HEK293 (cell line): ENCODE results near the gene C11orf71.
A peak's percentile ranks its signal among the peaks of the same experiment; 100 is the strongest.

Source experiments
- CTCF ChIA-PET: fragments of 350-600 bp; formaldehyde crosslinking; extraction: SDS; loops from one replicate; lab custom pipeline; 2021; ENCODE audit warnings: antibody characterized with exemption; lab: Yijun Ruan, JAX
- POLR2A ChIA-PET: fragments of 300-600 bp; formaldehyde crosslinking; extraction: SDS; loops from one replicate; lab custom pipeline; 2020; ENCODE audit warnings: antibody characterized with exemption, inconsistent platforms; lab: Yijun Ruan, JAX
- H3K27ac ChIP-seq: fragments of 200-500 bp; sonication (Bioruptor generic); 2 replicates; pipeline ENCODE4 v1.5.1; 2014; ENCODE audit warnings: low read depth, low read length, control low read depth, inconsistent platforms; ENCODE audit errors: extremely low read depth
- H3K36me3 ChIP-seq, 2 experiments: fragments of 200-500 bp in 1 of 2; sonication (Bioruptor generic) in 1 of 2; 1 replicate in 1 of 2; 2 replicates in 1 of 2; pipeline ENCODE4 v1.5.1; 2014 to 2017; ENCODE audit warnings: inconsistent platforms in 2 of 2, low read length in 2 of 2; ENCODE audit not compliant: control insufficient read depth in 2 of 2, insufficient read depth in 1 of 2
- H3K4me1 ChIP-seq: fragments of 200-500 bp; sonication (Bioruptor generic); 2 replicates; pipeline ENCODE4 v1.5.1; 2014; ENCODE audit warnings: mild to moderate bottlenecking, low read length, inconsistent platforms; ENCODE audit not compliant: control insufficient read depth, insufficient read depth
- H3K4me3 ChIP-seq: 2 replicates; pipeline ENCODE4 v1.5.1; 2011; ENCODE audit warnings: low read depth, mild to moderate bottlenecking, control low read depth, low read length, moderate library complexity
- H3K9me3 ChIP-seq: fragments of 200-500 bp; sonication (Bioruptor generic); 2 replicates; pipeline ENCODE4 v1.5.1; 2014; ENCODE audit warnings: low read depth, low read length, inconsistent platforms; ENCODE audit not compliant: control insufficient read depth, insufficient read depth
- ATF2 ChIP-seq: fragments of 450-650 bp; formaldehyde crosslinking; IDR thresholded peaks from 2 replicates; pipeline ENCODE4 v1.5.1; 2016; ENCODE audit warnings: missing biosample characterization, missing genetic modification characterization, low read depth
- CTCF ChIP-seq: fragments of 450-650 bp; formaldehyde crosslinking; IDR thresholded peaks from 2 replicates; pipeline ENCODE4 v1.5.1; 2016; ENCODE audit warnings: missing biosample characterization, missing genetic modification characterization
- IKZF3 ChIP-seq: fragments of 450-650 bp; IDR thresholded peaks from 2 replicates; pipeline ENCODE4 v1.5.0; 2018; ENCODE audit warnings: missing biosample characterization, mild to moderate bottlenecking, missing genetic modification characterization, moderate library complexity
- SP3 ChIP-seq: fragments of 450-650 bp; formaldehyde crosslinking; IDR thresholded peaks from 2 replicates; pipeline ENCODE4 v1.5.1; 2016; ENCODE audit warnings: missing biosample characterization, missing genetic modification characterization
- ZBTB10 ChIP-seq: fragments of 450-650 bp; formaldehyde crosslinking; IDR thresholded peaks from 2 replicates; pipeline ENCODE4 v1.5.1; 2016; ENCODE audit warnings: missing biosample characterization, missing genetic modification characterization
- ZBTB17 ChIP-seq: fragments of 450-650 bp; formaldehyde crosslinking; IDR thresholded peaks from 2 replicates; pipeline ENCODE4 v1.5.1; 2016; ENCODE audit warnings: missing biosample characterization, missing genetic modification characterization
- ZBTB48 ChIP-seq: fragments of 450-650 bp; formaldehyde crosslinking; IDR thresholded peaks from 2 replicates; pipeline ENCODE4 v1.5.1; 2016; ENCODE audit warnings: missing biosample characterization, missing genetic modification characterization
- ZNF121 ChIP-seq: fragments of 450-650 bp; formaldehyde crosslinking; IDR thresholded peaks from 2 replicates; pipeline ENCODE4 v1.5.1; 2016; ENCODE audit warnings: missing biosample characterization, missing genetic modification characterization
- ZNF449 ChIP-seq: fragments of 450-650 bp; formaldehyde crosslinking; IDR thresholded peaks from 2 replicates; pipeline ENCODE4 v1.5.1; 2017; ENCODE audit warnings: missing biosample characterization, mild to moderate bottlenecking, missing genetic modification characterization, moderate library complexity
- ZNF513 ChIP-seq: fragments of 450-650 bp; IDR thresholded peaks from 2 replicates; pipeline ENCODE4 v1.5.1; 2018; ENCODE audit warnings: missing biosample characterization, missing genetic modification characterization
- ZNF560 ChIP-seq: fragments of 450-650 bp; formaldehyde crosslinking; IDR thresholded peaks from 2 replicates; pipeline ENCODE4 v1.5.1; 2017; ENCODE audit warnings: missing biosample characterization, missing genetic modification characterization, borderline replicate concordance
- ZNF660 ChIP-seq: fragments of 450-650 bp; IDR thresholded peaks from 2 replicates; pipeline ENCODE4 v1.5.1; 2018; ENCODE audit warnings: missing biosample characterization, mild to moderate bottlenecking, missing genetic modification characterization
- ZNF701 ChIP-seq: fragments of 450-650 bp; formaldehyde crosslinking; IDR thresholded peaks from 2 replicates; pipeline ENCODE4 v1.5.1; 2016; ENCODE audit warnings: missing biosample characterization, missing genetic modification characterization
- ZNF76 ChIP-seq: fragments of 450-650 bp; formaldehyde crosslinking; IDR thresholded peaks from 2 replicates; pipeline ENCODE4; 2016; ENCODE audit warnings: low read depth, missing biosample characterization, missing genetic modification characterization, borderline replicate concordance
- ZNF777 ChIP-seq: fragments of 450-650 bp; formaldehyde crosslinking; IDR thresholded peaks from 2 replicates; pipeline ENCODE4 v1.5.1; 2017; ENCODE audit warnings: missing biosample characterization, missing genetic modification characterization, borderline replicate concordance
- ZNF843 ChIP-seq: fragments of 450-650 bp; formaldehyde crosslinking; IDR thresholded peaks from 2 replicates; pipeline ENCODE4 v1.5.1; 2016; ENCODE audit warnings: missing biosample characterization, missing genetic modification characterization
- TF ChIP-seq, protein P1 (sequence below): fragments of 450-650 bp; formaldehyde crosslinking; IDR thresholded peaks from 2 replicates; pipeline ENCODE4 v1.5.1; 2016; ENCODE audit warnings: missing biosample characterization, missing genetic modification characterization
- TF ChIP-seq, protein P2 (sequence below): fragments of 450-650 bp; formaldehyde crosslinking; IDR thresholded peaks from 2 replicates; pipeline ENCODE4 v1.5.1; 2017; ENCODE audit warnings: missing biosample characterization, missing genetic modification characterization

Gene C11orf71

DNA sequence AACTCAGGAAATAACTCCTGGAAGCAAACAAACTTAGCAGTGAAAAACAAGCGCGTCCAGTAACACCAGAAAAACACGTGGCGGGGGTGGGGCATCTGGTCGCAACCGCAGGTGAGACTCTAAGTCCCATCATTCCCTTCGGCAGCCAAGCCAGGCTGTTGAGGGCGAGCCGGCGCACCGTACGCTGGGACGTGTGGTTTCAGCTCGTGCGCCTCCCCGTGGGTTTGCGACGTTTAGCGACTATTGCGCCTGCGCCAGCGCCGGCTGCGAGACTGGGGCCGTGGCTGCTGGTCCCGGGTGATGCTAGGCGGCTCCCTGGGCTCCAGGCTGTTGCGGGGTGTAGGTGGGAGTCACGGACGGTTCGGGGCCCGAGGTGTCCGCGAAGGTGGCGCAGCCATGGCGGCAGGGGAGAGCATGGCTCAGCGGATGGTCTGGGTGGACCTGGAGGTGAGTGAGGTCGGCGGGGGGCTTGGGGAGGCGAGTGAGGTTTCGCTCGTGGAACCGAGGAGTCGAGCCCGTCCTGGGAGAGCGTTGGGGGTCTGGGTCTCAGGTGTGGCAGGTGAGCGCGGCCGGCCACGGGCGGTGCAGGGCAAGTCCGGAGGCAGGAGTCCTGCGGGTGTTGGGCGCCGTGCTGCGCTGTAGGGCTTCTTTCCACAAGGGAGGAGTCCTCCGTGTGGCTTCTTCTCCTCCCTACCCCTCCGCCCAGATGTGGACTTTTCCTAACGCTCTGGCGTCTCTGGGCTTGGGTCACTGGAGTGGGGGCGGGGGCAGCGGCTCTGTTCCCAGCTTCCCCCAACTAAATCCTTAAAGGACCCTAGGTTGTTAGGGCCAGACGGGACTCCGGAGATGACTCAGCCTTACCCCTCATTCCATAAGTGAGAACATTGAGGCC is 39.2 kb upstream of the C11orf71 start, which contains the start of gene REXO2:
REXO2 (plus strand) TSS at position 239 of the 892 bp plus-strand sequence; CDS start at position 301, 62 bp downstream.
- Histone ChIP-seq H3K36me3 (peaks cover 0 to 10% of the 10 kb centered on the region in 2 experiments; a peak in 1 of 3 replicates), H3K9me3 (no peaks in the 10 kb centered on the region), H3K4me1 (no peaks in the 10 kb centered on the region; the same call in 1 of the 2 replicates), H3K4me3 (peak within 1 kb of the TSS; percentile 65), H3K27ac (peak within 1 kb of the TSS; percentile 55)
- ChIA-PET CTCF (interaction anchor here (0.7 to 1.4 kb wide), 4 partner anchors 48 to 159 kb away, joined by 3 to 8 read pairs (median 3); no protein-coding TSS in a partner anchor), POLR2A (interaction anchor here (0.6 to 1.4 kb wide), 5 partner anchors 13 to 99 kb away, joined by 3 to 5 read pairs (median 3); partner anchors contain the start of genes C11orf71 and RBM7)
- TF ChIP-seq ZNF560 (no peak), ZBTB10 (peak; percentile 66; the same call in 1 of the 2 replicates), ATF2 (tag by site-specific recombination) (no peak), ZNF701 (tag by site-specific recombination) (no peak), ZNF660 (peak; percentile 24; the same call in 1 of the 2 replicates), ZNF449 (tag by site-specific recombination) (peak; percentile 97), ZNF777 (tag by site-specific recombination) (peak; percentile 38; the same call in 1 of the 2 replicates), ZNF76 (tag by site-specific recombination) (peak; percentile 88), ZNF843 (0 out of 2 replicates have a peak, but pooled peaks have one; percentile 17), ZBTB48 (tag by site-specific recombination) (peak; percentile 76; the same call in 1 of the 2 replicates), ZNF121 (tag by site-specific recombination) (0 out of 2 replicates have a peak, but pooled peaks have one; percentile 31), CTCF (tag by site-specific recombination) (peak; percentile 73), ZBTB17 (tag by site-specific recombination) (peak; percentile 65), ZNF513 (no peak), SP3 (tag by site-specific recombination) (peak; percentile 54; the same call in 1 of the 2 replicates), IKZF3 (peak; percentile 55; the same call in 1 of the 2 replicates)
- TF ChIP-seq, protein P1, sequence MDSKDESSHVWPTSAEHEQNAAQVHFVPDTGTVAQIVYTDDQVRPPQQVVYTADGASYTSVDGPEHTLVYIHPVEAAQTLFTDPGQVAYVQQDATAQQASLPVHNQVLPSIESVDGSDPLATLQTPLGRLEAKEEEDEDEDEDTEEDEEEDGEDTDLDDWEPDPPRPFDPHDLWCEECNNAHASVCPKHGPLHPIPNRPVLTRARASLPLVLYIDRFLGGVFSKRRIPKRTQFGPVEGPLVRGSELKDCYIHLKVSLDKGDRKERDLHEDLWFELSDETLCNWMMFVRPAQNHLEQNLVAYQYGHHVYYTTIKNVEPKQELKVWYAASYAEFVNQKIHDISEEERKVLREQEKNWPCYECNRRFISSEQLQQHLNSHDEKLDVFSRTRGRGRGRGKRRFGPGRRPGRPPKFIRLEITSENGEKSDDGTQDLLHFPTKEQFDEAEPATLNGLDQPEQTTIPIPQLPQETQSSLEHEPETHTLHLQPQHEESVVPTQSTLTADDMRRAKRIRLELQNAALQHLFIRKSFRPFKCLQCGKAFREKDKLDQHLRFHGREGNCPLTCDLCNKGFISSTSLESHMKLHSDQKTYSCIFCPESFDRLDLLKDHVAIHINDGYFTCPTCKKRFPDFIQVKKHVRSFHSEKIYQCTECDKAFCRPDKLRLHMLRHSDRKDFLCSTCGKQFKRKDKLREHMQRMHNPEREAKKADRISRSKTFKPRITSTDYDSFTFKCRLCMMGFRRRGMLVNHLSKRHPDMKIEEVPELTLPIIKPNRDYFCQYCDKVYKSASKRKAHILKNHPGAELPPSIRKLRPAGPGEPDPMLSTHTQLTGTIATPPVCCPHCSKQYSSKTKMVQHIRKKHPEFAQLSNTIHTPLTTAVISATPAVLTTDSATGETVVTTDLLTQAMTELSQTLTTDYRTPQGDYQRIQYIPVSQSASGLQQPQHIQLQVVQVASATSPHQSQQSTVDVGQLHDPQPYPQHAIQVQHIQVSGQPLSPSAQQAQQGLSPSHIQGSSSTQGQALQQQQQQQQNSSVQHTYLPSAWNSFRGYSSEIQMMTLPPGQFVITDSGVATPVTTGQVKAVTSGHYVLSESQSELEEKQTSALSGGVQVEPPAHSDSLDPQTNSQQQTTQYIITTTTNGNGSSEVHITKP (tag by site-specific recombination): peak; percentile 91
- TF ChIP-seq, protein P2, sequence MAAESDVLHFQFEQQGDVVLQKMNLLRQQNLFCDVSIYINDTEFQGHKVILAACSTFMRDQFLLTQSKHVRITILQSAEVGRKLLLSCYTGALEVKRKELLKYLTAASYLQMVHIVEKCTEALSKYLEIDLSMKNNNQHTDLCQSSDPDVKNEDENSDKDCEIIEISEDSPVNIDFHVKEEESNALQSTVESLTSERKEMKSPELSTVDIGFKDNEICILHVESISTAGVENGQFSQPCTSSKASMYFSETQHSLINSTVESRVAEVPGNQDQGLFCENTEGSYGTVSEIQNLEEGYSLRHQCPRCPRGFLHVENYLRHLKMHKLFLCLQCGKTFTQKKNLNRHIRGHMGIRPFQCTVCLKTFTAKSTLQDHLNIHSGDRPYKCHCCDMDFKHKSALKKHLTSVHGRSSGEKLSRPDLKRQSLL (tag by site-specific recombination): no peak
